Mesenchymal stem cell (in vitro differentiated cells and primary cell): ENCODE results near the gene CACNA1C.

Experiments used
- DNase-seq: peaks from one replicate; pipeline ENCODE4 v3.0.0-alpha.2; 2013
- H2AFZ ChIP-seq: one replicate; pipeline ENCODE4 v1.6.1; 2013; ENCODE audit warnings: low read depth, mild to moderate bottlenecking, control low read depth, inconsistent platforms, low read length, moderate library complexity
- H2AK5ac ChIP-seq: 2 replicates; pipeline ENCODE4 v1.6.1; 2013; ENCODE audit warnings: low read length, moderate library complexity, mild to moderate bottlenecking, inconsistent platforms; ENCODE audit not compliant: severe bottlenecking
- H2BK120ac ChIP-seq: one replicate; pipeline ENCODE4 v1.6.1; 2013; ENCODE audit warnings: low read depth, mild to moderate bottlenecking, inconsistent platforms, low read length, moderate library complexity
- H2BK12ac ChIP-seq, 2 experiments: one replicate each; pipeline ENCODE4 v1.6.1; 2013; ENCODE audit warnings: inconsistent platforms in 2 of 2, low read length in 2 of 2, mild to moderate bottlenecking in 2 of 2, moderate library complexity in 2 of 2, control low read depth in 1 of 2
- H2BK15ac ChIP-seq: one replicate; pipeline ENCODE4 v1.6.1; 2013; ENCODE audit warnings: mild to moderate bottlenecking, low read depth, inconsistent platforms; ENCODE audit not compliant: poor library complexity, severe bottlenecking
- H2BK5ac ChIP-seq: 2 replicates; pipeline ENCODE4 v1.6.1; 2013; ENCODE audit warnings: low read depth, mild to moderate bottlenecking, low read length, control low read depth, inconsistent platforms; ENCODE audit not compliant: poor library complexity, severe bottlenecking
- H3K14ac ChIP-seq, 2 experiments: one replicate each; pipeline ENCODE4 v1.6.1; 2013; ENCODE audit warnings: inconsistent platforms in 2 of 2, low read length in 2 of 2, control low read depth in 1 of 2, mild to moderate bottlenecking in 1 of 2, moderate library complexity in 1 of 2
- H3K18ac ChIP-seq, 2 experiments: one replicate each; pipeline ENCODE4 v1.6.1; 2013; ENCODE audit warnings: inconsistent platforms in 2 of 2, low read length in 2 of 2, control low read depth in 1 of 2, low read depth in 1 of 2, mild to moderate bottlenecking in 1 of 2
- H3K23ac ChIP-seq, 2 experiments: one replicate each; pipeline ENCODE4 v1.6.1; 2013; ENCODE audit warnings: inconsistent platforms in 2 of 2, low read length in 2 of 2, mild to moderate bottlenecking in 2 of 2, moderate library complexity in 2 of 2, control low read depth in 1 of 2
- H3K27ac ChIP-seq: 2 replicates; pipeline ENCODE4 v1.5.1; 2013; ENCODE audit warnings: mild to moderate bottlenecking, moderate library complexity, low read length, control low read depth, inconsistent platforms; ENCODE audit not compliant: poor library complexity, severe bottlenecking
- H3K27me3 ChIP-seq, 2 experiments: 2 replicates each; pipeline versions ENCODE4 v1.6.1 to v1.7.0; 2013; ENCODE audit warnings: low read length in 2 of 2, mild to moderate bottlenecking in 2 of 2, moderate library complexity in 2 of 2, control low read depth in 1 of 2, inconsistent platforms in 1 of 2; ENCODE audit not compliant: control insufficient read depth in 1 of 2, insufficient read depth in 1 of 2
- H3K36me3 ChIP-seq, 2 experiments: 2 replicates each; pipeline versions ENCODE4 v1.6.1 to v1.7.0; 2013; ENCODE audit warnings: low read length in 2 of 2, control low read depth in 1 of 2, inconsistent platforms in 1 of 2, low read depth in 1 of 2, mild to moderate bottlenecking in 1 of 2; ENCODE audit not compliant: insufficient read depth in 2 of 2, control insufficient read depth in 1 of 2
- H3K4ac ChIP-seq, 2 experiments: one replicate each; pipeline ENCODE4 v1.6.1; 2013; ENCODE audit warnings: inconsistent platforms in 2 of 2, low read length in 2 of 2, mild to moderate bottlenecking in 2 of 2, moderate library complexity in 2 of 2, control low read depth in 1 of 2, low read depth in 1 of 2
- H3K4me1 ChIP-seq: 2 replicates; pipeline ENCODE4 v1.6.1; 2013; ENCODE audit warnings: low read depth, low read length, control low read depth; ENCODE audit not compliant: control insufficient read depth, insufficient read depth
- H3K4me2 ChIP-seq: 2 replicates; pipeline ENCODE4 v1.6.1; 2013; ENCODE audit warnings: low read length, mild to moderate bottlenecking, inconsistent platforms; ENCODE audit not compliant: poor library complexity, severe bottlenecking
- H3K4me3 ChIP-seq, 2 experiments: 2 replicates each; pipeline versions ENCODE4 v1.5.1 to v1.7.0; 2013; ENCODE audit warnings: low read length in 2 of 2, mild to moderate bottlenecking in 2 of 2, control low read depth in 1 of 2, low read depth in 1 of 2; ENCODE audit not compliant: insufficient read depth in 1 of 2
- H3K79me1 ChIP-seq: replicated peaks from 2 replicates; pipeline ENCODE4 v1.6.1; 2013; ENCODE audit warnings: mild to moderate bottlenecking, control low read depth, low read length, inconsistent platforms; ENCODE audit not compliant: poor library complexity, severe bottlenecking
- H3K9ac ChIP-seq: 2 replicates; pipeline ENCODE4 v1.7.0; 2013; ENCODE audit warnings: mild to moderate bottlenecking, low read length, moderate library complexity
- H3K9me3 ChIP-seq: 2 replicates; pipeline ENCODE4 v1.7.0; 2013; ENCODE audit warnings: mild to moderate bottlenecking, low read length; ENCODE audit not compliant: control insufficient read depth
- H4K8ac ChIP-seq: one replicate; pipeline ENCODE4 v1.6.1; 2013; ENCODE audit warnings: inconsistent platforms, mild to moderate bottlenecking, low read length, moderate library complexity
- H4K91ac ChIP-seq: one replicate; pipeline ENCODE4 v1.6.1; 2013; ENCODE audit warnings: mild to moderate bottlenecking, low read length, inconsistent platforms
- WGBS: methylation state at CpG from one replicate; pipeline ENCODE4 v1.1.7; 2013; ENCODE audit warnings: mixed read lengths; 5-methylcytosine and 5-hydroxymethylcytosine counted together

CACNA1C gene

GRCh38 chr12:2613326-2614073, 560.7 kb downstream of the CACNA1C start:
- DNase-seq = peak; percentile 97
- Histone ChIP-seq H4K8ac (no peak overlapping the region), H3K14ac (peak overlapping the region in 1 of 2 experiments; percentile 6), H4K91ac (peak overlapping the region; percentile 21), H2AK5ac (no peak overlapping the region), H3K4me3 (peak overlapping the region in 1 of 2 experiments; percentile 18), H3K4ac (no peak overlapping the region), H3K27me3 (peaks cover 0 to 9% of the 10 kb centered on the region in 2 experiments), H3K79me1 (no peaks in the 10 kb centered on the region), H2BK15ac (peak overlapping the region; percentile 52), H3K4me2 (no peak overlapping the region), H3K4me1 (peaks cover 10% of the 10 kb centered on the region), H3K9ac (peak overlapping the region; percentile 61), H3K27ac (peak overlapping the region; percentile 11), H3K23ac (no peak overlapping the region), H3K18ac (peak overlapping the region in 1 of 2 experiments; percentile 43), H2AFZ (no peak overlapping the region), H3K9me3 (no peaks in the 10 kb centered on the region), H2BK5ac (no peak overlapping the region), H2BK120ac (no peak overlapping the region), H2BK12ac (peak overlapping the region in 1 of 2 experiments; percentile 62), H3K36me3 (peaks cover 0 to 50% of the 10 kb centered on the region in 2 experiments)
- 21% methylated on average over 9 of the region's 12 CpGs for WGBS

- Histone ChIP-seq H2BK5ac (no peak overlapping the region), H4K8ac (no peak overlapping the region), H3K4ac (no peak overlapping the region), H4K91ac (no peak overlapping the region), H2AFZ (no peak overlapping the region), H3K27me3 (peaks cover 0 to 6% of the 10 kb centered on the region in 2 experiments), H2BK12ac (no peak overlapping the region), H3K27ac (no peak overlapping the region), H3K4me2 (no peak overlapping the region), H3K9me3 (no peaks in the 10 kb centered on the region), H2BK15ac (no peak overlapping the region), H3K36me3 (peaks cover 0 to 49% of the 10 kb centered on the region in 2 experiments), H3K23ac (no peak overlapping the region), H2AK5ac (no peak overlapping the region), H2BK120ac (no peak overlapping the region), H3K4me3 (peak overlapping the region in 1 of 2 experiments; percentile 18), H3K18ac (no peak overlapping the region), H3K14ac (no peak overlapping the region), H3K4me1 (peaks cover 10% of the 10 kb centered on the region), H3K9ac (peak overlapping the region; percentile 42), H3K79me1 (no peaks in the 10 kb centered on the region)
- peak; percentile 16 for DNase-seq
Measured at GRCh38 chr12:2614341-2614740, 561.6 kb downstream of the CACNA1C start.

- H3K36me3 ChIP-seq = peaks cover 0 to 53% of the 10 kb centered on the region in 2 experiments
- no peaks in the 10 kb centered on the region for H3K79me1 ChIP-seq
- no peak overlapping the region for H2BK5ac ChIP-seq
- H3K18ac ChIP-seq = no peak overlapping the region
- H3K14ac ChIP-seq = no peak overlapping the region
- no peak overlapping the region for H3K4me2 ChIP-seq
- H3K9me3 ChIP-seq = no peaks in the 10 kb centered on the region
- H2AK5ac ChIP-seq = no peak overlapping the region
- no peak overlapping the region for H3K23ac ChIP-seq
- no peak overlapping the region for H3K27ac ChIP-seq
- peaks cover 0 to 5% of the 10 kb centered on the region in 2 experiments for H3K27me3 ChIP-seq
- H2BK15ac ChIP-seq = no peak overlapping the region
- no peak overlapping the region for H2BK120ac ChIP-seq
- DNase-seq = peak; percentile 34
- H4K8ac ChIP-seq = no peak overlapping the region
- H4K91ac ChIP-seq = no peak overlapping the region
- 77% methylated on average over 13 of the region's 14 CpGs for WGBS
- H2AFZ ChIP-seq = no peak overlapping the region
- no peak overlapping the region for H3K4ac ChIP-seq
- no peak overlapping the region for H3K4me3 ChIP-seq
- H3K9ac ChIP-seq = no peak overlapping the region
- no peak overlapping the region for H2BK12ac ChIP-seq
- H3K4me1 ChIP-seq = peaks cover 10% of the 10 kb centered on the region
Measured at GRCh38 chr12:2615665-2616402, 563.0 kb downstream of the CACNA1C start.

GRCh38 chr12:2616763-2617162, 564.0 kb downstream of the CACNA1C start:
- H3K23ac ChIP-seq = no peak overlapping the region
- H3K18ac ChIP-seq = no peak overlapping the region
- no peak overlapping the region for H3K4me2 ChIP-seq
- H3K27me3 ChIP-seq = peaks cover 0 to 11% of the 10 kb centered on the region in 2 experiments
- DNase-seq = no peak
- no peak overlapping the region for H2BK5ac ChIP-seq
- H3K36me3 ChIP-seq = peaks cover 0 to 54% of the 10 kb centered on the region in 2 experiments
- H3K4ac ChIP-seq = no peak overlapping the region
- H2BK15ac ChIP-seq = no peak overlapping the region
- no peak overlapping the region for H4K8ac ChIP-seq
- no peak overlapping the region for H3K4me3 ChIP-seq
- no peak overlapping the region for H3K9ac ChIP-seq
- H3K9me3 ChIP-seq = no peaks in the 10 kb centered on the region
- H2BK12ac ChIP-seq = no peak overlapping the region
- H3K4me1 ChIP-seq = peaks cover 10% of the 10 kb centered on the region
- no peak overlapping the region for H4K91ac ChIP-seq
- H2AK5ac ChIP-seq = no peak overlapping the region
- 88% methylated on average over 10 of the region's 10 CpGs for WGBS
- no peak overlapping the region for H3K27ac ChIP-seq
- no peak overlapping the region for H2AFZ ChIP-seq
- no peak overlapping the region for H2BK120ac ChIP-seq
- no peaks in the 10 kb centered on the region for H3K79me1 ChIP-seq
- no peak overlapping the region for H3K14ac ChIP-seq
